GM12801 (cell line): ENCODE data around the gene MCM10.

Source experiments
- CTCF ChIP-seq: IDR thresholded peaks from one replicate; pipeline ENCODE4 v1.5.1; 2011; ENCODE audit warnings: control low read depth; ENCODE audit not compliant: insufficient read length; ENCODE audit errors: extremely low read depth

MCM10 gene

GRCh38 chr10:13121500-13121854 lies 39.9 kb upstream of the MCM10 start:
- no peak for TF ChIP-seq CTCF

- no peak for TF ChIP-seq CTCF
Observed at GRCh38 chr10:13136651-13137050, 24.7 kb upstream of the MCM10 start.

GRCh38 chr10:13139150-13139549 lies 22.2 kb upstream of the MCM10 start:
- no peak for TF ChIP-seq CTCF

GRCh38 chr10:13139676-13140075 lies 21.7 kb upstream of the MCM10 start:
- no peak for TF ChIP-seq CTCF

GRCh38 chr10:13140627-13141190 lies 20.6 kb upstream of the MCM10 start:
- no peak for TF ChIP-seq CTCF

GRCh38 chr10:13143766-13144165 lies 17.6 kb upstream of the MCM10 start:
- no peak for TF ChIP-seq CTCF

- TF ChIP-seq CTCF: no peak
Observed at GRCh38 chr10:13144814-13145213, 16.5 kb upstream of the MCM10 start.

- TF ChIP-seq CTCF: no peak
Observed at GRCh38 chr10:13146379-13146778, 15.0 kb upstream of the MCM10 start.
